ENCODE results near the gene CT47C1.

Gene CT47C1

GRCh38 chrX:119073200-119073905 is 560 bp downstream of the CT47C1 start:
- no peaks in the 10 kb centered on the region for H3K27me3 ChIP-seq (ENCODE audit: control insufficient read depth, insufficient read depth, low read length)
- no peak overlapping the region for H3K27ac ChIP-seq (ENCODE audit: low read length)
- no peaks in the 10 kb centered on the region for H3K36me3 ChIP-seq (ENCODE audit: control insufficient read depth, insufficient read depth, low read length)
- no peaks in the 10 kb centered on the region for H3K9me3 ChIP-seq (ENCODE audit: control insufficient read depth, insufficient read depth, low read length)
- no peak overlapping the region for H3K4me3 ChIP-seq (ENCODE audit: low read length)
- no CpG with 5 or more reads among the region's 43 CpGs for WGBS (ENCODE audit: insufficient coverage, insufficient read length)
- no peak for DNase-seq (ENCODE audit: low read depth, low spot score)
- H3K4me1 ChIP-seq (ENCODE audit: control insufficient read depth, insufficient read depth, low read length) = no peaks in the 10 kb centered on the region

- H3K4me3 ChIP-seq (ENCODE audit: low read length) = no peak overlapping the region
- no peaks in the 10 kb centered on the region for H3K27me3 ChIP-seq (ENCODE audit: control insufficient read depth, insufficient read depth, low read length)
- H3K4me1 ChIP-seq (ENCODE audit: control insufficient read depth, insufficient read depth, low read length) = no peaks in the 10 kb centered on the region
- no peaks in the 10 kb centered on the region for H3K36me3 ChIP-seq (ENCODE audit: control insufficient read depth, insufficient read depth, low read length)
- H3K9me3 ChIP-seq (ENCODE audit: control insufficient read depth, insufficient read depth, low read length) = no peaks in the 10 kb centered on the region
- DNase-seq (ENCODE audit: low read depth, low spot score) = no peak
- no CpG with 5 or more reads among the region's 19 CpGs for WGBS (ENCODE audit: insufficient coverage, insufficient read length)
- no peak overlapping the region for H3K27ac ChIP-seq (ENCODE audit: low read length)
Measured at GRCh38 chrX:119073911-119074310, 1.1 kb downstream of the CT47C1 start.

- no peaks in the 10 kb centered on the region for H3K9me3 ChIP-seq (ENCODE audit: control insufficient read depth, insufficient read depth, low read length)
- H3K4me3 ChIP-seq (ENCODE audit: low read length) = no peak overlapping the region
- no peak for DNase-seq (ENCODE audit: low read depth, low spot score)
- H3K36me3 ChIP-seq (ENCODE audit: control insufficient read depth, insufficient read depth, low read length) = no peaks in the 10 kb centered on the region
- H3K4me1 ChIP-seq (ENCODE audit: control insufficient read depth, insufficient read depth, low read length) = no peaks in the 10 kb centered on the region
- H3K27ac ChIP-seq (ENCODE audit: low read length) = no peak overlapping the region
- H3K27me3 ChIP-seq (ENCODE audit: control insufficient read depth, insufficient read depth, low read length) = no peaks in the 10 kb centered on the region
- no CpG with 5 or more reads among the region's 3 CpGs for WGBS (ENCODE audit: insufficient coverage, insufficient read length)
Measured at GRCh38 chrX:119075270-119076025, 2.7 kb downstream of the CT47C1 start.

- DNase-seq (ENCODE audit: low read depth, low spot score) = no peak
- Histone ChIP-seq H3K4me1 (ENCODE audit: control insufficient read depth, insufficient read depth, low read length) (no peaks in the 10 kb centered on the region), H3K27me3 (ENCODE audit: control insufficient read depth, insufficient read depth, low read length) (no peaks in the 10 kb centered on the region), H3K36me3 (ENCODE audit: control insufficient read depth, insufficient read depth, low read length) (no peaks in the 10 kb centered on the region), H3K4me3 (ENCODE audit: low read length) (no peak overlapping the region), H3K9me3 (ENCODE audit: control insufficient read depth, insufficient read depth, low read length) (no peaks in the 10 kb centered on the region), H3K27ac (ENCODE audit: low read length) (no peak overlapping the region)
- WGBS (ENCODE audit: insufficient coverage, insufficient read length) = no CpG with 5 or more reads among the region's 1 CpG
Measured at GRCh38 chrX:119082278-119082677, 9.5 kb downstream of the CT47C1 start.

- Histone ChIP-seq H3K4me3 (ENCODE audit: low read length) (no peak overlapping the region), H3K4me1 (ENCODE audit: control insufficient read depth, insufficient read depth, low read length) (no peaks in the 10 kb centered on the region), H3K27me3 (ENCODE audit: control insufficient read depth, insufficient read depth, low read length) (no peaks in the 10 kb centered on the region), H3K36me3 (ENCODE audit: control insufficient read depth, insufficient read depth, low read length) (no peaks in the 10 kb centered on the region), H3K27ac (ENCODE audit: low read length) (no peak overlapping the region), H3K9me3 (ENCODE audit: control insufficient read depth, insufficient read depth, low read length) (no peaks in the 10 kb centered on the region)
- DNase-seq (ENCODE audit: low read depth, low spot score) = no peak
- no CpG with 5 or more reads among the region's 3 CpGs for WGBS (ENCODE audit: insufficient coverage, insufficient read length)
Measured at GRCh38 chrX:119084766-119085165, 12.0 kb downstream of the CT47C1 start.

- no CpG with 5 or more reads among the region's 1 CpG for whole genome bisulfite sequencing (ENCODE audit: insufficient coverage, insufficient read length)
- Histone ChIP-seq H3K27me3 (ENCODE audit: control insufficient read depth, insufficient read depth, low read length) (no peaks in the 10 kb centered on the region), H3K36me3 (ENCODE audit: control insufficient read depth, insufficient read depth, low read length) (no peaks in the 10 kb centered on the region), H3K9me3 (ENCODE audit: control insufficient read depth, insufficient read depth, low read length) (no peaks in the 10 kb centered on the region), H3K4me1 (ENCODE audit: control insufficient read depth, insufficient read depth, low read length) (no peaks in the 10 kb centered on the region), H3K27ac (ENCODE audit: low read length) (no peak overlapping the region), H3K4me3 (ENCODE audit: low read length) (no peak overlapping the region)
- DNase-seq (ENCODE audit: low read depth, low spot score) = no peak
Measured at GRCh38 chrX:119087121-119087520, 14.3 kb downstream of the CT47C1 start.

- H3K4me1 ChIP-seq (ENCODE audit: control insufficient read depth, insufficient read depth, low read length) = no peaks in the 10 kb centered on the region
- H3K9me3 ChIP-seq (ENCODE audit: control insufficient read depth, insufficient read depth, low read length) = no peaks in the 10 kb centered on the region
- no peaks in the 10 kb centered on the region for H3K27me3 ChIP-seq (ENCODE audit: control insufficient read depth, insufficient read depth, low read length)
- WGBS (ENCODE audit: insufficient coverage, insufficient read length) = no CpG with 5 or more reads among the region's 1 CpG
- no peak overlapping the region for H3K4me3 ChIP-seq (ENCODE audit: low read length)
- no peaks in the 10 kb centered on the region for H3K36me3 ChIP-seq (ENCODE audit: control insufficient read depth, insufficient read depth, low read length)
- DNase-seq (ENCODE audit: low read depth, low spot score) = no peak
- H3K27ac ChIP-seq (ENCODE audit: low read length) = no peak overlapping the region
Measured at GRCh38 chrX:119089619-119090018, 16.8 kb downstream of the CT47C1 start.

- Histone ChIP-seq H3K27ac (ENCODE audit: low read length) (no peak overlapping the region), H3K27me3 (ENCODE audit: control insufficient read depth, insufficient read depth, low read length) (no peaks in the 10 kb centered on the region), H3K4me3 (ENCODE audit: low read length) (no peak overlapping the region), H3K9me3 (ENCODE audit: control insufficient read depth, insufficient read depth, low read length) (no peaks in the 10 kb centered on the region), H3K4me1 (ENCODE audit: control insufficient read depth, insufficient read depth, low read length) (no peaks in the 10 kb centered on the region), H3K36me3 (ENCODE audit: control insufficient read depth, insufficient read depth, low read length) (no peaks in the 10 kb centered on the region)
- no peak for DNase-seq (ENCODE audit: low read depth, low spot score)
- WGBS (ENCODE audit: insufficient coverage, insufficient read length) = no CpG with 5 or more reads among the region's 1 CpG
Measured at GRCh38 chrX:119090627-119091026, 17.8 kb downstream of the CT47C1 start.

GRCh38 chrX:119093991-119094735 is 21.4 kb downstream of the CT47C1 start:
- Histone ChIP-seq H3K4me3 (ENCODE audit: low read length) (no peak overlapping the region), H3K36me3 (ENCODE audit: control insufficient read depth, insufficient read depth, low read length) (no peaks in the 10 kb centered on the region), H3K27ac (ENCODE audit: low read length) (no peak overlapping the region), H3K27me3 (ENCODE audit: control insufficient read depth, insufficient read depth, low read length) (no peaks in the 10 kb centered on the region), H3K4me1 (ENCODE audit: control insufficient read depth, insufficient read depth, low read length) (no peaks in the 10 kb centered on the region), H3K9me3 (ENCODE audit: control insufficient read depth, insufficient read depth, low read length) (no peaks in the 10 kb centered on the region)
- DNase-seq (ENCODE audit: low read depth, low spot score) = no peak
- WGBS (ENCODE audit: insufficient coverage, insufficient read length) = no CpG with 5 or more reads among the region's 7 CpGs

- no peaks in the 10 kb centered on the region for H3K9me3 ChIP-seq (ENCODE audit: control insufficient read depth, insufficient read depth, low read length)
- no peaks in the 10 kb centered on the region for H3K27me3 ChIP-seq (ENCODE audit: control insufficient read depth, insufficient read depth, low read length)
- no peaks in the 10 kb centered on the region for H3K4me1 ChIP-seq (ENCODE audit: control insufficient read depth, insufficient read depth, low read length)
- WGBS (ENCODE audit: insufficient coverage, insufficient read length) = no CpG with 5 or more reads among the region's 3 CpGs
- no peak for DNase-seq (ENCODE audit: low read depth, low spot score)
- H3K4me3 ChIP-seq (ENCODE audit: low read length) = no peak overlapping the region
- H3K27ac ChIP-seq (ENCODE audit: low read length) = no peak overlapping the region
- no peaks in the 10 kb centered on the region for H3K36me3 ChIP-seq (ENCODE audit: control insufficient read depth, insufficient read depth, low read length)
Measured at GRCh38 chrX:119094819-119095218, 22.0 kb downstream of the CT47C1 start.

Measured in iPS DF 6.9 (cell line).